AG04450 (cell line): ENCODE data around the gene TSPAN33. TPM values are rescaled to one million over a fixed set of nuclear protein-coding genes. Genes with fewer than 3 reads are reported as not detected.
"Not testable (repeated sequence)": the region's sequence is repeated elsewhere in the genome, so short reads cannot be mapped to it uniquely, and the experiment has no call there.

Experiments
- CTCF ChIA-PET: fragments of 300-600, 350-600 bp; formaldehyde crosslinking; extraction: SDS; loops from one replicate; lab custom pipeline; 2022; ENCODE audit warnings: antibody characterized with exemption, inconsistent platforms; lab: Charles Lee
- POLR2A ChIA-PET: fragments of 350-600 bp; formaldehyde crosslinking; extraction: SDS; loops from one replicate; lab custom pipeline; 2021; ENCODE audit warnings: antibody characterized with exemption, inconsistent platforms; lab: Yijun Ruan, JAX
- DNase-seq: peaks from one replicate; pipeline ENCODE4 v3.0.0-alpha.2; 2011; ENCODE audit warnings: low read depth, low spot score
- H3K27ac ChIP-seq: one replicate; pipeline ENCODE4 v1.5.1; 2012; ENCODE audit warnings: low read depth, low read length, control low read depth
- H3K27me3 ChIP-seq: one replicate; pipeline ENCODE4 v1.6.0; 2012; ENCODE audit warnings: low read length; ENCODE audit not compliant: control insufficient read depth, insufficient read depth
- H3K4me3 ChIP-seq: 2 replicates; pipeline ENCODE4 v1.5.1; 2011; ENCODE audit warnings: mild to moderate bottlenecking, low read depth, low read length, control low read depth
- H3K9me3 ChIP-seq: 2 replicates; pipeline ENCODE4 v1.5.1; 2012; ENCODE audit warnings: low read length; ENCODE audit not compliant: control insufficient read depth, insufficient read depth
- polyA plus RNA-seq: library from polyadenylated mRNA; depleted of rRNA; stranded (reverse); fragments of >200 nt; gene quantifications from 2 replicates; pipeline ENCODE4 v1.2.3, GENCODE V29; 2011
- TF ChIP-seq, protein P1 (sequence below): IDR thresholded peaks from 2 replicates; pipeline ENCODE4 v1.5.1; 2011; ENCODE audit warnings: low read depth, low read length, control low read depth, inconsistent platforms

TSPAN33 gene
- polyA plus RNA-seq, 1 experiment: 0.88 TPM

DNA sequence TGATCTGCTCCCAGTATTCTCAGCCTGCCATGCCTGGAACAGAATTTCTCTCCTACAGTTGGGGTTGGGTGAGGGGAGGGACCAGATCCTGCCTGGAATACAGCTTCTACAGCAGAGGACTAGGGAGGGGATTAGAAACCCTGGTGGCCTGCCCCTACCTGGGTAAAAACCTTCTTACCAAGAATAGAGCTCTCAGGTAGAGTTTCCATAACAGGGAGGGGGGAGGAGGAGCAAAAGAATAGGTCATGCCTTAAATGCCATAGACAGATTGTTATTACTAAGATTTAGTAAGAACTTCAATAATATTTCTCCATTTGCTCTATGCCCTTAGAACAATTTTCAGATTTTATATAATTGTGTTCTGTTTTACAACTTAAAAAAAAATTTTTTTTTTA lies 33.5 kb upstream of the TSPAN33 start:
- DNase-seq: no peak
- ChIA-PET CTCF (interaction anchor here (0.6 to 1.1 kb wide), 3 partner anchors 20 to 251 kb away, joined by 5 to 6 read pairs (median 6); no protein-coding TSS in a partner anchor), POLR2A (no interaction called here)
- Histone ChIP-seq H3K27me3 (peaks cover 23% of the 10 kb centered on the region), H3K9me3 (peaks cover 7% of the 10 kb centered on the region; the same call in 1 of the 2 replicates), H3K27ac (no peak overlapping the region), H3K4me3 (no peak overlapping the region)
- TF ChIP-seq, protein P1, sequence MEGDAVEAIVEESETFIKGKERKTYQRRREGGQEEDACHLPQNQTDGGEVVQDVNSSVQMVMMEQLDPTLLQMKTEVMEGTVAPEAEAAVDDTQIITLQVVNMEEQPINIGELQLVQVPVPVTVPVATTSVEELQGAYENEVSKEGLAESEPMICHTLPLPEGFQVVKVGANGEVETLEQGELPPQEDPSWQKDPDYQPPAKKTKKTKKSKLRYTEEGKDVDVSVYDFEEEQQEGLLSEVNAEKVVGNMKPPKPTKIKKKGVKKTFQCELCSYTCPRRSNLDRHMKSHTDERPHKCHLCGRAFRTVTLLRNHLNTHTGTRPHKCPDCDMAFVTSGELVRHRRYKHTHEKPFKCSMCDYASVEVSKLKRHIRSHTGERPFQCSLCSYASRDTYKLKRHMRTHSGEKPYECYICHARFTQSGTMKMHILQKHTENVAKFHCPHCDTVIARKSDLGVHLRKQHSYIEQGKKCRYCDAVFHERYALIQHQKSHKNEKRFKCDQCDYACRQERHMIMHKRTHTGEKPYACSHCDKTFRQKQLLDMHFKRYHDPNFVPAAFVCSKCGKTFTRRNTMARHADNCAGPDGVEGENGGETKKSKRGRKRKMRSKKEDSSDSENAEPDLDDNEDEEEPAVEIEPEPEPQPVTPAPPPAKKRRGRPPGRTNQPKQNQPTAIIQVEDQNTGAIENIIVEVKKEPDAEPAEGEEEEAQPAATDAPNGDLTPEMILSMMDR: no peak

DNA sequence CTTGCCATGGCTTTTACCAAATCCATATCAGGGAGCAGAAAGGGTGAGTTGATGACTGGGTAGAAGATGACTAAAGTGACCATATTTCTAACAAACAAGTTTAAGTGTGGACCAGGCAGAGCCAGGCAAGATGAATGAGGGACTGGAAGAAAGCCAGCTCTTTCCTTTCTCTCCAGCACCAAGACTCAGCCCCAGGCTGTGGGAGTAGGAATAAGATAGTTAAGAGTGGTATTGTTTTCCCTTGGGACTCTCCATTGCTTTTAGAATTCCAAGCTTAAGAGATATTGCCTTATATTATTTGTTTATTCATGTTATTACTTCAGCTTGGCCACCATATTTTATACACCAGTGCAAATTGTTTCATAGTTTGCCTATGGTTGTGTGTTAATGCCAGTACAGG lies 28.8 kb upstream of the TSPAN33 start:
- ChIA-PET POLR2A (no interaction called here), CTCF (interaction anchor here (1.8 kb wide), 1 partner anchor 48 kb away, joined by 4 read pairs; no protein-coding TSS in a partner anchor)
- TF ChIP-seq, protein P1: no peak

DNA sequence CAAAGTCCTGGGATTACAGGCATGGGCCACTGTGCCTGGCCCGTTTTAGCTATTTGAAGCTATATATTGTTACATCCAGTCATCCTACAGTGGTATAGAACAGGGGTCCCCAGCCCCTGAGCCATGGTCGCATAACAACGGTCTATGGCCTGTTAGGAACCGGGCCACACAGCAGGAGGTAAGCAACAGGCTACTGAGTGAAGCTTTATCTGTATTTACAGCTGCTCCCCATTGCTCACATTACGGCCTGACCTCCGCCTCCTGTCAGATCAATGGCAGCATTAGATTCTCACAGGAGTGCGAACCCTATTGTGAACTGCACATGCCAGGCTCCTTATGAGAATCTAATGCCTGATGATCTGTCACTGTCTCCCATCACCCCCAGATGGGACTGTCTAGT lies 26.3 kb upstream of the TSPAN33 start:
- TF ChIP-seq, protein P1: no peak
- no peak for DNase-seq
- POLR2A ChIA-PET: no interaction called here
- H3K4me3 ChIP-seq: no peak overlapping the region
- H3K27ac ChIP-seq: no peak overlapping the region
- peaks cover 21% of the 10 kb centered on the region for H3K27me3 ChIP-seq
- H3K9me3 ChIP-seq: peaks cover 10% of the 10 kb centered on the region; the same call in 1 of the 2 replicates
- CTCF ChIA-PET: no interaction called here

More for the DNA sequence above, 28.8 kb upstream of the TSPAN33 start:
- Histone ChIP-seq H3K4me3 (no peak overlapping the region), H3K27ac (no peak overlapping the region), H3K9me3 (peaks cover 7% of the 10 kb centered on the region; the same call in 1 of the 2 replicates), H3K27me3 (peaks cover 24% of the 10 kb centered on the region)
- no peak for DNase-seq

DNA sequence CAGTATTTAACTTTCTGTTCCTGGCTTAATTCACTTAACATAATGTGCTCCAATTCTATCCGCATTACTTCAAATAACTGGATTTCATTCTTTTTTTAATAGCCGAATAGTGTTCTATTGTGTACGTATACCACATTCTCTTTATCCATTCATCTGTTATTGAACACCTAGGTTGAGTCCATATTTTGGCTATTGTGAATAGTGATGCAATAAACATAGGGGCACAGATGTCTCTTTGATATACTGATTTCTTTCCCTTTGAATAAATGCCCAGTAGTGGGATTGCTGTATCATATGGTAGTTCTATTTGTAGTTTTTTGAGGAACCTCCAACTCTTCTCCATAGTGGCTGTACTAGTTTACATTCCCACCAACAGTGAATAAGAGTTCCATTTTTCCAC lies 25.5 kb upstream of the TSPAN33 start:
- Histone ChIP-seq H3K27ac (no peak overlapping the region), H3K9me3 (peaks cover 10% of the 10 kb centered on the region; the same call in 1 of the 2 replicates), H3K4me3 (no peak overlapping the region), H3K27me3 (peaks cover 21% of the 10 kb centered on the region)
- ChIA-PET CTCF (no interaction called here), POLR2A (no interaction called here)
- no peak for DNase-seq
- TF ChIP-seq, protein P1: no peak

DNA sequence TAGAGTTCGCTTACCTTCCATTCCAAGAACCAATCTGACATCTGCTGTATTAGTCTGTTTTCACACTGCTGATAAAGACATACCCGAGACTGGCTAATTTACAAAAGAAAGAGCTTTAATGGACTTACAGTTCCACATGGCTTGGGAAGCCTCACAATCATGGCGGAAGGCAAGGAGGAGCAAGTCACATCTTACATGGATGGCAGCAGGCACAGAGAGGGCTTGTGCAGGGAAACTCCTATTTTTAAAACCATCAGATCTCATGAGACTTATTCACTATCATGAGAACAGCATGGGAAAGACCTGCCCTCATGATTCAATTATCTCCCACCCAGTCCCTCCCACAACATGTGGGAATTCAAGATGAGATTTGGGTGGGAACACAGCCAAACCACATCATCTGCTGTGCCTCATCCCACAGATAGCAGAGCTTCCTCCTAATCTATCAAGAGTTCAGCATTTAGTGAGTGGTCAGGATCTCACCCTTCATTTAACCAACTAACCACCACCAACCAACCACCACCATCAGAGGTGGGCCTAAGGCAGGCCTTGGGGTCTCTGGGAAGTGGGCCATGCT lies 22.9 kb upstream of the TSPAN33 start:
- CTCF ChIA-PET: interaction anchor here (1.1 kb wide), 1 partner anchor 30 kb away, joined by 7 read pairs; no protein-coding TSS in a partner anchor
- POLR2A ChIA-PET, H3K4me3 ChIP-seq, H3K9me3 ChIP-seq, DNase-seq, H3K27ac ChIP-seq: not testable (repeated sequence)
- peaks cover 15% of the 10 kb centered on the region for H3K27me3 ChIP-seq
